NCI-H1694 (cell line): Measurements from ENCODE around the gene ZNF79.

Source experiments
- DNase-seq: peaks from one replicate; lab custom pipeline; 2025; lab: John Stamatoyannopoulos, UW

ZNF79 gene

DNA sequence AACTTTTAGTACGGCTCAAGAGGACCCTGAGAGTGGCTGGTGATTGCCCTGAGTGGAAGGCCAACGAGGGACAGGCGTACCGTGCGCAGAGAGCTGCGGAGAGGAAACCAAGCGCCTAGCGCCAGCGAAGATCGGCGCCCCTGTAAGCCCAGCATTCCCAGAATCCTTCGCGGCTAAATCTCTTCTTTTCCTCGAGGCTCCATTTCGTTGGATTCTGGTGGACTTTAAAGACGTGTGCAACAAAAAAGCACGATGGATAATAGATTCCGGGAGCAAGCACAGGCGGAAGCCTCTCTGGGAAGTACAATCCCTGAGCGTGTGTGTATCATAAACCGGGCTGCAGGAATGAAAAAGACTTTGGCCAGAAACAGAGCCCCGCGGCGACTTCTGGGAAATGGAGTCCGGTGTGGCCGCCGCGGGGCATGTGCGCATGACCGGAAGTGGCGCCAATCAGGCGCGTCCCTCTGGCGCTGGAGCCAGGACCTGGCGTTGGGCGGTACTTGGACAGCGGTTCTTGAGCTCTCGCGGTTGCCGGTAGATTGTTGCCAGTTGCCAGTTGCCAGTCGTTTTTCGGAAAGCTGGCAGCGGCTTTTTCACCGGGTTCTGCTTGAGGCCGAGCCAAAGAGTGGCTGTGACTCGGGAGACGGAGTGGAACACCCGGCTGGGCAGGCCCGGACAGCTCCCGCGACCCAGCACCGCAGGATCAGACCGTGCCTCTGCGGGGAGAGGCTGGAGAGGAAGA, at the start of gene ZNF79:
TSS of gene ZNF79 (plus strand) at position 449 of the 742 bp plus-strand sequence. CDS start 406 bp downstream, outside the sequence.
- peak; percentile 81 for DNase-seq

DNA sequence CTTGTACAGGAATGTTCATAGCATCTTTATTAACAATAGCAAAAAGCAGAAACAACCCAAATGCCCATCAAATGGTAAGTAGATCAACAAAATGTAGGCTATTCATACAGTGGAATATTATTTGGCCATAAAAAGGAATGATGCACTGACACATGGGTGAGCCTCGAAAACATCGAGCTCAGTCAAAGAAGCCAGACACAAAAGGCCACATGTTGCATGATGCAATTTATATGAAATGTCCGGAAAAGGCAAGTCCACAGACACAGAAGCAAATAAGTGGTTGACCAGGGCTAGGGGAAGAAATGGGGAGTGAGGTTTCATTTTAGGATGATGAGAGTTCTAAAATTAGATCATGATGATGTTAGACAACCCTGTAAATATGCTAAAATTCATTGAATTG, 43.7 kb upstream of the ZNF79 start:
- DNase-seq, result no peak

DNA sequence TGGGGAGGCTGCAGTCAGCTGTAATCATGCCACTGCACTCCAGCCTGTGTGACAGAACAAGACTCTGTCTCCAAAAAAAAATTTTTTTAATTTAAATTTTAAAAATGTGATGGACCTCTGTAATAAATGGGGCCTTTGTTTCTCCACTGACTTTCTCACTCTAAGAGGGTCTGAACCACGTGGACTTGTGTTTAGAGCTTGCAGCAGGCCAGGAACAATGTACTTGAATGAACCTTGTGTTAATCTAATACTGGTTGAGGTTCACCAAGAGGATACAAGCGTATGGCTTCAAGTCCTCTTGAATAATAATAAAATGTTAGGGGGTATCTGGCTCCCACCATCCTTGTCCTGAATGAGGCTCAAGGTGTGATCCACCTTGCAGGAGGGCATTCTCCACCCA, 41.6 kb upstream of the ZNF79 start:
- DNase-seq, result no peak

DNA sequence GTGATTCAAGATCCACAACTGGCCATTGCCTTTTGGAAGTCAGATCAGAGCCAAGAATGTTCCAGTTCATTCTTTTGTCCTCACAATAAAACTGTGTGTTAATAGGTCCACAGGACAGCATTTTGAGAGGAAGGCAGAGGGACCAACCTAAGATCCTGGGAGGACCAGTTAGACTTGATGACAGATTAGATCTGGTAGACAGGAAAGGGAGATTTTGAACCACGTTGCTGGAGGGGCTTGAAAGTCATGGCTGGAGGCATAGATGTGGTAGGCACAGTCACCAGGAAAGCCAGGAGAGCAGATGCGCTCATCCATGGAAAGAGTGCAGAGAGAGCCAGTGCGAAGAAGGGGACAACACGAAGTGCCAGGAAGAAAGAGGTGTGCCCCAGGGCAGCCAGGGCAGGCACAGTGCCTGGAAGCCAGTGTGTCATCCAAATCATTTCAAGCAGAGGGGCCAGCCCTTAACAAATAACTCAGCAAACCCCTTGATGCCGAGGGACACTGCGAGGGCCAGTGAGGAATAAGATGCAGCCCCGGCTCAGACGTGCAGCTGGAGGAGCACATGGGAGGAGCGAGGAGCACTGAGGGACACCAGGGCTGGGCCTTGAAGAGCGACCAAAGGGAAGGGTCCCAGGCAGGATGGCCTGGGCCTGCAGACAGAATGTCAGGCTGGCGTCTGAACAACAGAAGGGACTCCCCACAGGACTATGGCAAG, 40.0 kb upstream of the ZNF79 start:
- no peak for DNase-seq

DNA sequence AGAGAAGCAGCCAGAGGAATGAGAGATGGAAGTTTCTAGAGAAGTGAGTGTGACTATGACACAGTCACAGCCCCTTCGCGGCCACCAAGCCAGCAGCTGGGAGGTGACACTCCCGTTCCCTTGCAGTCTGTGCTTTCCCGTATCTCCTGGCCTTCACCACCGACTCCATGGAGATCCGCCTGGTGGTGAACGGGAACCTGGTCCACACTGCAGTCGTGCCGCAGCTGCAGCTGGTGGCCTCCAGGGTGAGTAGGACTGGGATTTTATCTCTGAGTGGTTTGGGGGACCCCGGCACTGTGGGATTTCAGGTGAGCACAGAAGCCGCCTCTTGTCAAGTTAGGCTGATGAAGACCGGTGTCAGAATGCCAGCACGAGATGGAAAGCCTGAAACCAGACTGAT, 39.3 kb upstream of the ZNF79 start:
- DNase-seq, result no peak

DNA sequence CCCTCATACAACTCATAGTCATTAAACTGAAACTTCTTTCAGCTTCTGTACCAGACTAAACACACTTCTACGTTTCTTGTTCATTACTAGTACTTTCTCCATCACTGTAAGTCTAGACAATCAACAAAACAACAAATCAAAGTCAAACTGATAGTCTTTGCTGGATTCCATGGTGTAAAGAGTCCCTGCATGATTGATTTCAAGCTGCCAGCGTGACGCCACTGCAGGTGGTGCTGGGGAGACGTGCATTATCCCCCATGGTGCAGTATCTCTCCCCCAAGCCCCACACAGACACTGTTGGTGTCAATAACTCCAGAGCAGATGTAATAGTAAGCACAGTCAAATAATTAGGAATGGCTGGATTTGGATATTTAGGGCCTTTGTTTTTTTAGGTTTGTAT, 37.9 kb upstream of the ZNF79 start:
- no peak for DNase-seq

DNA sequence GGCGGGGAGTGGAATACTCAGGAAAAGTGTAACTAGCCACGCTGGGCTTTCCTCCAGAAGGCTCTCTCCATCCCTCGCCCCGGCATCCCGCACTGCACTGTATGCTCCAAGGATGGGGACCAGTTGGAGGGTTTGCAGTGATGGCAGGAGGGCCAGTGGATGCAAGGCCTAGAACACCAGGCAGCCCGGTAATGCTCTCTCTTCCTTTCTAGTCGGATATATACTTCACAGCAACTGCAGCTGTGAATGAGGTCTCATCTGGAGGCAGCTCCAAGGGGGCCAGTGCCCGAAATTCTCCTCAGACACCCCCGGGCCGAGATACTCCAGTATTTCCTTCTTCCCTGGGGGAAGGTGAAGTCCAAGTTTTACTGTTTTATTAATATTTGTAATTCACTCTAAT, 37.2 kb upstream of the ZNF79 start:
- DNase-seq, result no peak

DNA sequence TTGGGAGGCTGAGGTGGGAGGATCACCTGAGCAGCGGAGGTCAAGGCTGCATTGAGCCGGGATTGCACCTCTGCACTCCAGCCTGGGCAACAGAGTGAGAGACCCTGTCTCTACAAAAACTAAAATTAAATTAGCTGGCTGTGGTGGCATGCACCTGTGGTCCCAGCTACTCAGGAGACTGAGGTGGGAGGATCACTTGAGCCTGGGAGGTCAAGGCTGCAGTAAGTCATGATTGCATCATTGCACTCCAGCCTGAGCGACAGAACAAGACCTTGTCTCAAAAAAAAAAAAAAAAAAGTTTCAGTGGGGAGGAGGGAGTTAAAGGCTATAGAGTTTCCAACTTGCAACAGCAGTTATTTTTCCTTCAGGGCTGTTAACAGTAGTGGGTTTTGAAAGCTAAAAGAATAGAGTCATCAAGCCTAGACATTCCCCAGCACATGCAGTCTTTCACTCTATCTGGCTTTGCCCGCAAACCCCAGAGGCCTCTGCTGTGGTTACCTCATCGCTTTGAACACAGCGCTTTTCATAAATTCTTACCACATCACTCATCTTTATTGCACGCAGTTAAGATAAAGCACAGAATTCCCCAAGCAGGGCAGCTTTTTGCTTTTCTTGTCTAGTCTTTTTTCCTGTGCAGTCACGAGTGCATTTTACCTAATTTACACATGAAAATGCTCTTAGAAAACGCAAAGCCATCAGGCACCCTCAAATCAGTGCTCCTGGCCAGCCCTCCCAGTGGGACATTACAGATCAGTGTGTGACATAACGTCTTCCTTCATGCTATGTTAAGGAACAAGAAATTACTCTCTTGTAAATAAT, 35.9 kb upstream of the ZNF79 start:
- no peak for DNase-seq

DNA sequence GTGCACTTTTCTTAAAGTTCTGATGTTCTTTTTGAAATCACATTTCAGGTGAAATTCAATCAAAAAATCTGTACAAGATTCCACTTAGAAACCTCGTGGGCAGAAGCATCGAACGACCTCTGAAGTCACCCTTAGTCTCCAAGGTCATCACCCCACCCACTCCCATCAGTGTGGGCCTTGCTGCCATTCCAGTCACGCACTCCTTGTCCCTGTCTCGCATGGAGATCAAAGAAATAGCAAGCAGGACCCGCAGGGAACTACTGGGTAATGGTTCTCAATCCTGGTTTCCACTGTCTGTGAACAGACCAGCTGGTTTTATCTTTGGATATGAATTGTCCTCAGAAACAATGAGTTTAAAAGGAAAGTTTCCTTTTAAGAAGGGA, 35.3 kb upstream of the ZNF79 start:
- no peak for DNase-seq

DNA sequence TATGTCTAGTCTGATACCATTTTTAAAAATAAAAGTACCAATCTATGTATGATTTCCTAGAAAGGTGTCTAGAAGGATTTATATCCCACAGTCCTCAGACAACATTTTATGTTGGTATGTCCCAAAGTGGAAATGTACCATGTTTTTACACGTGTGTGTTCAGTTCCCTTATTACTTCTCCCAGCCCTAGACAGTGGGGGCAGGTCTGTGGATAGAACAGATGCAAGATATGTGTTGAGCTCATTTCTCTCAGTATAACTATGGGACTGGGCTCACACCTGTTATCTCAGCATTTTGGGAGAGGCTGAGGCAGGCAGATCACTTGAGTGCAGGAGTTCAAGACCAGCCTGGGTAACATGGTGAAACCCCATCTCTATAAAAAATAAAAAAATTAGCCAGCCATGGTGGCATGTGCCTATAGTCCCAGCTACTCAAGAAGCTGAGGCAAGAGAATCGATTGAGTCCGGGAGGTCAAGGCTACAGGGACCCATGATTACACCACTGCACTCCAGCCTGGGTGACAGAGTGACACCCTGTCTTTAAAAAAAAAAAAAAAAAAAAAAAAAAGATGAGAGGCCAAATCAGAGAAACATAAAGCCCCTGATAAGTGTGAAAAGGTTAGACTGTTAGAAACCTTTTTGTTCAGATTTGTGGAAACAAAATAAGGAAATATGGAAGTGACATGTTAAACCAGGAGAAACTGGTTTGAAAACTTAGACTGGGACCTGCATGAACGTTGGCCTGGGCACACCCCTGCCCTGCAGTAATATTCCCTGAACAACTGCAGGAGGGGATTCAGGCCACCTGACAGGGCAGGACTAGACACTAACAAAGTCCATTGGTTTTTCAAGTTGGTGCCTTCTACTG, 34.6 kb upstream of the ZNF79 start:
- no peak for DNase-seq

DNA sequence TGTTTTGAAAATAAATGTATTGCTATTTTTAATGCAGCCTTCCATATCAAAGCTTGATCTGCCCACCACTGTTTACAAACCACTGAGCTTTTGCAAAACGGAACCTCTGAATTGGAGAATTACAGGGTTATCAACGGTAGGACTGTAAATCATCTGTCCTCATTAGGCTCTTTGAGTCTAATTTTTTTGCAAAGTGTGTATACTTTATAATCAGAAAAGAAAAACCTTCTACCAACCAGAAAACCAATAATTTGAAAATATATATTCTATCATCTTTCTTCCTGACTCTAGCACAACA, 34.0 kb upstream of the ZNF79 start:
- no peak for DNase-seq

DNA sequence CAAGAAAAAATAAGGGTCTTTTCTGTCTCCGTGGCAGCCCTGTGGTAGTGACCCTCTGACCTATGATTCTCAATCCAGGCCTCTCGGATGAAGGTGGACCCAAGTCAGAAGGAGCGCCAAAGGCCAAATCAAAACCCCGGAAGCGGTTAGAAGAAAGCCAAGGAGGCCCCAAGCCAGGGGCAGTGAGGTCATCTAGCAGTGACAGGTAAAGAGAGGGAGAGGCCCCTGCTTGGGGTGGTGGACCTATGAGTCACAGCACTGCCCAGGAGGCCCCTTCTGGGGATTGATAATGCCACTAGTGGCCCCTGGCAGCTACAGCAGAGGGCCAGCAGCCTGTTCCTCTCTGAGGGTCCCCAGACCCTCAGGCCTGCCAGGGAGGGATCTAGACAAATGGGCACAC, 33.6 kb upstream of the ZNF79 start:
- no peak for DNase-seq

DNA sequence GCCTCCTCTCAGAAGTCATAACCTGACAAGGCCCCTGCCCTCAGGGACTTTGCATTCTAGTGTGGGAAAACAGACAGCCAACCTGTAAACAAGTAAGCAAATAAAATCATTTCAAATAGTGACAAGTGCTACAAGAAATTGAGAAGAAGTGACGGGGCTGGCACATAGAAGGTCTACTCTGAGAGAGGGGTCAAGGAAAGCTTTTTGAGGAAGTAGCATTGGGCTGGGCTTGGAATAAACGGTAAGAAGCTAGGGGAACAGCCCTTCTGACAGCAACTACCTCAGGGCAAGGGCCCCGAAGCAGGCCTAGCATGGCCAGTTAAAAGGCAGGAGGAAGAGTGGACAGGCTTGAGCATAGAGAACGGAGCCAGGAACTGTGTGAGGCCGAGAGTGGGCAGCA, 32.0 kb upstream of the ZNF79 start:
- no peak for DNase-seq

DNA sequence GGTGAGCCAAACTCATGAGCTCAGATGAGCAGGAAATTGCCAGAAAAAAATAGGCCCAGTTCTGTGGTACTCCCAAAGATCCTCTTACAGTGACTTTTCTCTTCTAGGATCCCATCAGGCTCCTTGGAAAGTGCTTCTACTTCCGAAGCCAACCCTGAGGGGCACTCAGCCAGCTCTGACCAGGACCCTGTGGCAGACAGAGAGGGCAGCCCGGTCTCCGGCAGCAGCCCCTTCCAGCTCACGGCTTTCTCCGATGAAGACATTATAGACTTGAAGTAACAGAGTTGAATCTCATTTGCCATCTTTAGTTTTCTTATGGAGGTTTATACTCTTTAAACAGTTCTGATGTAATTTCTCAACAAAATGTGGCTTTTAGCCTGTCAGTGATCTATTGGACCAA, 31.2 kb upstream of the ZNF79 start:
- no peak for DNase-seq

DNA sequence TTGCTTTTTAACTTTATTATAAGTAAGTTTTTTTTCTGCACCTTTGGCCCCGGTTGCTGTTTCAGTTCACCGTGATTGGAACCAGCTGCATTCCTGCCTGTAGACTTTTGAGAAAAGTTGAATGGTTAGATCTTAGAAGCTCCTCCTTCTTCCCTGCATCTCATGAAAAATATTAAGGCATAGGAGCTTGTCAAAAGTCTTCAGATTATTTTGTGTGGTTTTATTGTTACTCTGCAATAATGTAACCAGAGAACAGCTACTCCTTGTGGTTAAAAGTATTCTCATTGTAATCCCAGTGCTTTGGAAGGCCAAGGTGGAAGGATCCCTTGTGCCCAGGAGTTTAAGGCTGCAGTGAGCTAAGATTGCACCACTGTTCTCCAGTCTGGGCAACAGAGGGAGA, 30.5 kb upstream of the ZNF79 start:
- no peak for DNase-seq

DNA sequence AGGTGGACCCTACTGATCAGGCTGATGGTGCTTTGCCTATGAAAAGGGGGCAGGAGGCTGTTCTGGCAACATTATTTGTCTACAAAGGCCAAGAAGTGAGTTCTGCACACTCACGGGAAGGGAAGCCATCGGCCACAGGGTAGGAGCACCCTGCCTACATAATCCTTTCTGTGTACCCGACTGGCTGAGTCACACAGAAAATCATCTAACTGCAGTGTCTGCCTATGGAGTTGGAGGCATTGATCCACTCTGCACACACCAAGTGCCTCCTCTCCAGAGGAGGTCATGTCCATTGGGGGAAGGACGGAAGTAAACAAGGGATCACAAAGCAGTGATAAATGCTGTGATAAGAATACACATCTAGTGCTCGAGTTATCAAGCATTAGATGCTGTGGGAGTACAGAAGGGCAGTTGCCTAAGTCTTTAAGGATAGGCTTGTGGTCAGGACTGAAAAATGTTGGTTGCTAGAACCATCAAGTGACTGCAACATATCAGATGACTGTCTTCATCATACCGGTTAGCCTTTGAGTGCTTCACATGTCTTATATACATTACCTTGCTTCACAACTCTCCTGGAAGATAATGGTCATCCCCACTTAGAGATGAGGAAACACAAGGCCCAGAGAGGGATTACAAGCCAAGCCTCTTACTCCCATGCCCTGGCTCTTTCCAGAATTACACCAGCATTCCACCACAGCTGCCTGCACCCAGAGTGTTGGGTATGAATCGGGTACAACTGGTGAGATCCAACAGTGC, 28.5 kb upstream of the ZNF79 start:
- DNase-seq, result no peak

DNA sequence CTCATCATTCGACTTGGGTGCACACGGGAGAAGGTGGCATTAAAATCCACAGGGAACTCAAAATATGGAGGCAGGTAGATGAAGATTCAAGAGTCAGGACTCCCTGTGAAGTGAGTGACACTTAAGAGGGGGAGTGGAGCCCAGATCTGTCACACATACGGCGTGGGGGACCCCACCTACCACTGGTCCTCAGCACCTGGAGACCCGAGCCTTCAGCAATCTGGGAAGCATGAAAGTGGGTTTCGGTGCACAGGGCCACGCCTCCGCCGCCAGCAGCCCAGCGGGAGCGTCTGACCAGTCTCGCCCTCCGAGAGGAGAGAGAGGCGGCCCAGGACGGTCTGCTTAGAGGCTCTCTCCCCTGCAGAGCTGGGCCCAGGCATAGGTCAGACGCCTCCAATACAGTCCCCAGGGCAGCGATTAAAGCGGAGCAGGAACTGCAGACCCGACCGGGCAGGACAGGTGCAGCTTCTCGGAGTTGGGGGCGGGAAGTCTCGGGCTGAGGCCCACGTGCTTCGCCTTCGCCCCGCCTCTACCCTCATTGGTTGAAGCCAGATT, 27.9 kb upstream of the ZNF79 start:
- no peak for DNase-seq

DNA sequence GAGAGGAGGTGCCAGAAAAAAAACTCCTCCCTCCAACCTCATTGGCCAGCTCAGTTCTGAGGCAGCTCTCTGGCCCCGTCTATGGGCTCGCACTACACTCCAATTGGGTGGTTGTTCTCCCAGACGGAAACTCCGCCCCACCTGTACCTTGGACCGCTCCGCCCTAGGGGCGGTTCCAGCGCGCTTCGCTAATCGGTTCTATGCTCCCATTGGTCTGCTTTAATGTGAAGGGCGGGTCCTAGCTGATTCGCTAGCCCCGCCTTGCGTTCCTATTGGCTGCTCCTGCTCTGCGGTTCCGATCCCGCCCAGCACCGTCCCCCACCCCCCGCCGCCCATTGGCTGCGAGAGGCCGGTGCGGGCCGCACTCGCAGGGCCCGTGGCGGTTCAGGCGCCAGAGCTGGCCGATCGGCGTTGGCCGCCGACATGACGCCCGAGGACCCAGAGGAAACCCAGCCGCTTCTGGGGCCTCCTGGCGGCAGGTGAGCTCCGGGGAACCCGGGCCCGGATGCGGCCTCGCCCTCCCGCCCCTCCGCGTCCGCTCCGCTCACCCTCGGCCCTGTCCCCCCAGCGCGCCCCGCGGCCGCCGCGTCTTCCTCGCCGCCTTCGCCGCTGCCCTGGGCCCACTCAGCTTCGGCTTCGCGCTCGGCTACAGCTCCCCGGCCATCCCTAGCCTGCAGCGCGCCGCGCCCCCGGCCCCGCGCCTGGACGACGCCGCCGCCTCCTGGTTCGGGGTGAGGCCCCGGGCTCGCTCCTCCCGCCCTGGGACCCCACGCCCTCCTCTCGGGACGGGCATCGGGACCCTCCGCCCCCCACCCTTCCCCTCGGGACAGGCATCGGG, 27.2 kb upstream of the ZNF79 start, which contains the start of gene SLC2A8:
TSS of gene SLC2A8 (plus strand) at position 362 of the 838 bp plus-strand sequence. CDS start at position 424, 62 bp downstream.
- DNase-seq, result peak; percentile 99

DNA sequence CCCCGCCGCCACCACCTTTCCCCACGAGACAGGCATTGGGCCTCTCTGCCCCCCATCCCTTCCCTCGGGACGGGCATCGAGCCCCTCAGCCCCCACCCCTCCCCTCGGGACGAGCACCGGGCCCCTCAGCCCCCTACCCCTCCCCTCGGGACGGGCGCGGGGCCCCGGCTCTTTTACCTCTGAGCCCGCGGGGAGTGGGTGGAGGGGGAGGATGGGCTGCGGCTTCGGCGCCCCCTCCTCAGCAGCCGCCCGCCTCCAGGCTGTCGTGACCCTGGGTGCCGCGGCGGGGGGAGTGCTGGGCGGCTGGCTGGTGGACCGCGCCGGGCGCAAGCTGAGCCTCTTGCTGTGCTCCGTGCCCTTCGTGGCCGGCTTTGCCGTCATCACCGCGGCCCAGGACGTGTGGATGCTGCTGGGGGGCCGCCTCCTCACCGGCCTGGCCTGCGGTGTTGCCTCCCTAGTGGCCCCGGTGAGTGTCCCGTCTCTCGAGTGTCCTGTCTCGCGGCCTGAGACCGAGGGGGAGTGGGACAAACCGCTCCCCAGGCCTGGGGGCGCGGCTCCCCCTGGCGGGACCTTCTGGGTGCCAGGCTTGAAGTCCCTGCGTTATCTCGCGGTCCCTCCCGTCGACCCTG, 26.4 kb upstream of the ZNF79 start:
- DNase-seq, result no peak

DNA sequence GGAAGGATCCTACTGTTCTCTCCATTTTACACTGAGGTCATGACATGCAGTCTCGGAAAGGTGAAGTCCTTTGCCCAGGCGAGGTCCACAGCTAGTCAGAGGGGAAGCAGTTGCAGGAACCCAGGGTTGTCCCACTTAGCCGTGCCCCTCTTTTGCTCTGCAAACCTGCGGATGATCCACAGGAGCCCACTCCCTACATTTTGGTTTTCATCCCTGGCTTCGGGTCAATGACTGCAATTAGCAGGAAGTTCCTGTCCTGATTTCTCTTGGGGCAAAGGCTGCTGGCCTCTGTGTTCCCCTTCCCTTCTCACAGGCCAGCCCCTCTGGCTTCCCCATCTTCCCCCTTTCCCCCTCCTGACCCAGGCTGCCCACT, 25.9 kb upstream of the ZNF79 start:
- no peak for DNase-seq
